IPS-18c (cell line): ENCODE data around the gene CCL3.

Source experiments
- H3K4me3 ChIP-seq: 2 replicates; pipeline ENCODE4 v1.7.0; 2013; ENCODE audit warnings: low read depth, mild to moderate bottlenecking, low read length, moderate library complexity; ENCODE audit not compliant: insufficient read depth
- H3K9me3 ChIP-seq: one replicate; pipeline ENCODE4 v1.6.1; 2013; ENCODE audit warnings: mild to moderate bottlenecking, low read length, moderate library complexity; ENCODE audit not compliant: control insufficient read depth, insufficient read depth

Gene CCL3

DNA sequence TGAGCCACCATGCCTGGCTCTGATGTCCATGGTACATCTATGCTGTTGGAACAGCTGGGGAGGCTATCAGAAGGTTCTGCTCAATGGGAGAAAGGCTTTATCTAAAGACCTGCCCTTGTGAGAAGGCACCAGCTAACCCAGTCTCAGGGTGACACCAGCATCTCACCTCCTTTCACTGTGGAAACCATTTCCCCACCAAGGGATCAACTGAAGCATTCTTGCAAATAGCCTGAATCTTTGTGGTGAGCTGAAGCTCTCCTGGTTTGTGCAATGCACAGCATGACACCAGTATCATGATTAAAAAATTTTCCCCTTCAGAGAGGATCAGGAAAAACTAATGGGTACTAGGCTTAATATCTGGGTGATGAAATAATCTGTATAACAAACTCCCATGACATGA, 20.8 kb downstream of the CCL3 start:
- Histone ChIP-seq H3K9me3 (no peaks in the 10 kb centered on the region), H3K4me3 (no peak overlapping the region)

GRCh38 chr17:36068524-36068923, 21.4 kb downstream of the CCL3 start:
- Histone ChIP-seq H3K9me3 (no peaks in the 10 kb centered on the region), H3K4me3 (no peak overlapping the region)

DNA sequence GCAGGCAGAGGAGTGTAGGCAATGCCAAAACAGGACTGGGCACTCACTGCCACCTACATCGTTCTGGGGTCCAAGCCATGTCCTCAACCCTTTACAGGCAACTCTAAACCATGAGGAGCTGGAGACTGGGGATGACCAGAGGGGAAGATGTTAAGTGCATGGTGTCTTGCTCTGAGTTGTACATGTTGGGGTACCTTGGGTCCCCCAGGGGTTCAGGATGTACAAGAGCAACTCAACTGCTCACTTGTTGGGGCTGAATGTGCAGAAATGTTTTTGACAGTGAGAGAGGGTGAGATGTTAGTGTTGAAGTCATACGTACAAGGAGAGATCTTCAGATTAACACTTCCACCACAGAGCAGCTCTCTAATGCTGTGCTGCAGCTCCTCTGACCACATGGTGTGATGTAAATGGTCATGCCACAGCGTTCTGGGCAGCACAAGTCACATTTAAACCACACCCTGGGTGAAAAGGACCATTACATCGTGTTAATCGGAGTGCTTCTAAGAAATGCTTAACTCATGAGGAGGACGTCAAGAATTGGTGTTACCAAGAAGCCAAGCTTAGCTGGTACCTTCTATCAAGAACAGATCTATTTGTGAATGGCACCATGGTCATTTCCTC, 23.5 kb downstream of the CCL3 start:
- no peak overlapping the region for H3K4me3 ChIP-seq
- no peaks in the 10 kb centered on the region for H3K9me3 ChIP-seq

- Histone ChIP-seq H3K9me3 (no peaks in the 10 kb centered on the region), H3K4me3 (no peak within 1 kb of the TSS)
Measured at GRCh38 chr17:36063786-36064541, 26.0 kb downstream of the CCL3 start, which contains the start of gene CCL18. Gene CCL18, plus strand, starts transcription at chr17:36064272. Its CDS starts 71 bp downstream, at chr17:36064343.

DNA sequence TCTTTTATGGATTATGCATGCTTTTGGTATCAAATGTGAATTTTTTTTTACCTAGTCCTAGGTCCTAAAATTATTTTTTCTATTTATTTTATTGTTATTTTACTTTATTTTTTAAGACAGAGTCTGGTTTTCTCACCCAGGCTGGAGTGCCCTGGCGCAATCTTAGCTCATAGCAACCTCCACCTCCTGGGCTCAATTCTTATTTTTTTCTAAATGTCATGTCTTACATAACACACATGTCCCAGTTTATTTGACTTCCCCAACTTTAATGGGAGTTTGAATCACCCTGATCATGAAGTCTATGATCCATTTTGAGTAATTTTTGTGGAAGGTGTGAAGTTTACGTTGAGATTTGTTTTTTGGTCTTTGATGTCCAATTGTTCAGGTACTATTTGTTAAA, 29.1 kb downstream of the CCL3 start:
- H3K4me3 ChIP-seq, result no peak overlapping the region
- no peaks in the 10 kb centered on the region for H3K9me3 ChIP-seq

DNA sequence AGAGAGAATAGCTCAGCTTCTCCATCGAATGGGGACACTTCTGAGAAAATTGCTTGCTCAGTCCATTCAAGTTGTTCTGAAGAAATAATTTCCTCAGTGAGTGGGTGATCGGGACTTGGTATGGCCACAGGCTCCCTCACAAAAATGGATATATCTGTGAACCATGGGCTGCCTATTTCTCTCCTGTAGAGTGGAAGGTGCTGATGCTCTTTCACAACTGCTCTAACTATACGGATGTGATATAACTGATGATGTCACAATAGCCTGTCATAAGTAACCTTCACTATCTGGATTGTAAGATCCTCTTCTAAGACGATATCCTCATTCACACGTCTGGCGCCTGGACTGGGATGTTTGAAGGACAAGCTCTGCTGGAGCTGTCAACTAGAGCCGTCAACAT, 30.5 kb downstream of the CCL3 start:
- H3K9me3 ChIP-seq, result no peaks in the 10 kb centered on the region
- no peak overlapping the region for H3K4me3 ChIP-seq

GRCh38 chr17:36057911-36058310, 32.0 kb downstream of the CCL3 start:
- no peak overlapping the region for H3K4me3 ChIP-seq
- no peaks in the 10 kb centered on the region for H3K9me3 ChIP-seq

- Histone ChIP-seq H3K4me3 (no peak overlapping the region), H3K9me3 (no peaks in the 10 kb centered on the region)
Measured at GRCh38 chr17:36055921-36056520, 33.9 kb downstream of the CCL3 start.

DNA sequence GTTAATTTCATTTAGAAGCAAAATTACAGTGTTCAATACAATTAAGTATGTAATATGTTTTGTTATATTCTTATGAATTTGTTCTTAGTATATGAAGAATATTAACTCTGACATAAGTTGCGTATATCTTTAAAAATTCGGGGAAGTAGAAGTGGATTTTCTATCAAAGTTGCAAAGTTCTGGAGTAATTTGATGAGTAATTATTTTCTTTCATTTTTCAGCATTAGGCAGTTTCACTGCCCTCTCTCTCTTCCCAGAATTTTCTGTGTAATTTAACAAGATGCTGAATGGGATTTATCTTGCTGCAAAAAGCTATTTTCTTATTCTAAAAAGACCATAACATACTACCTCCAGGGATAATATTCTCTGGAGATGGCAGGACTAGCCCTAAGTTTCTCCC, 34.8 kb downstream of the CCL3 start:
- Histone ChIP-seq H3K4me3 (no peak overlapping the region), H3K9me3 (no peaks in the 10 kb centered on the region)

- Histone ChIP-seq H3K4me3 (no peak overlapping the region), H3K9me3 (peaks cover 2% of the 10 kb centered on the region)
Measured at GRCh38 chr17:36049643-36050042, 40.3 kb downstream of the CCL3 start.

DNA sequence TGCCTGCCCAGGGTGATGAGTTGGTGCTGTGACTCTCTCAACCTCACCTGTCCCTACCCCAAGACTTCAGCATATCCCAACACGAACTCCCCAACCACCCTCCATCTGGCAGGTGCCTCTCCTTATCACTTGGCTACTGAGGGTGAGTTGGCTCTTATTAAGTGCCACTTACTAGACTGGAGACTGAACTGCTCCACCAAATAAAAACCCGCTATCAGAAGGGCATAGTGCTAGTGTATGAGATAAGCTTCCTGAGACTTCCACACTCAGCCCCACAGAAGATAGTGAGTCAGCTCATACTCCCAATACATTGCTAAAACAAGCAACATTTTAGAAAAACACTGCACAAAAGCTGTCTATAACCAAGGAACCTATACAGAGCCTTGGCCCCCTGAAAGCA, 41.9 kb downstream of the CCL3 start:
- peaks cover 2% of the 10 kb centered on the region for H3K9me3 ChIP-seq
- no peak overlapping the region for H3K4me3 ChIP-seq
